HepG2 (cell line): ENCODE measurements around the gene VENTX. TPM values are rescaled to one million over a fixed set of nuclear protein-coding genes. Genes with fewer than 3 reads are reported as not detected.

Source experiments
- ASH2L ChIP-seq: fragments of 300-600, 200-600 bp; sonication (generic); IDR thresholded peaks from 2 replicates; pipeline ENCODE4 v1.7.0; 2017; ENCODE audit warnings: low read depth, mild to moderate bottlenecking, moderate library complexity, mixed read lengths, low read length; ENCODE audit not compliant: insufficient read length
- CEBPB ChIP-seq: IDR thresholded peaks from 2 replicates; pipeline ENCODE4 v1.6.1; 2011; ENCODE audit warnings: low read depth, low read length, improper control_type of control experiment, borderline replicate concordance
- HDAC1 ChIP-seq: sonication (generic); formaldehyde crosslinking; IDR thresholded peaks from 2 replicates; pipeline ENCODE4 v1.5.1; 2020; ENCODE audit warnings: mild to moderate bottlenecking, missing genetic modification reagents
- HOXD1 ChIP-seq: sonication (generic); formaldehyde crosslinking; IDR thresholded peaks from 2 replicates; pipeline ENCODE4 v1.5.0; 2020; ENCODE audit warnings: missing genetic modification reagents
- ISL2 ChIP-seq: sonication (generic); formaldehyde crosslinking; IDR thresholded peaks from 2 replicates; pipeline ENCODE4 v1.5.0; 2020; ENCODE audit warnings: missing genetic modification reagents
- NR0B2 ChIP-seq: sonication (generic); formaldehyde crosslinking; IDR thresholded peaks from 2 replicates; pipeline ENCODE4 v1.4.0; 2020; ENCODE audit warnings: mild to moderate bottlenecking, missing genetic modification reagents
- PHF8 ChIP-seq: sonication (generic); formaldehyde crosslinking; IDR thresholded peaks from 2 replicates; pipeline ENCODE4 v1.5.0; 2020; ENCODE audit warnings: missing genetic modification reagents
- PPARG ChIP-seq: conservative IDR thresholded peaks from 2 replicates; pipeline ENCODE4 v1.6.1; 2016; ENCODE audit warnings: missing biosample characterization, missing genetic modification reagents
- RAD51 ChIP-seq: fragments of 450-650 bp; IDR thresholded peaks from 2 replicates; pipeline ENCODE4 v1.6.1; 2016; ENCODE audit warnings: borderline replicate concordance
- TCF7L2 ChIP-seq: IDR thresholded peaks from 2 replicates; pipeline ENCODE4 v1.6.1; 2011; ENCODE audit warnings: mild to moderate bottlenecking, low read depth, low read length, moderate library complexity
- TRIM24 ChIP-seq: sonication (generic); formaldehyde crosslinking; IDR thresholded peaks from 2 replicates; pipeline ENCODE4 v1.8.0; 2022; ENCODE audit warnings: mild to moderate bottlenecking, missing genetic modification reagents
- ZC3H4 ChIP-seq: sonication (generic); formaldehyde crosslinking; IDR thresholded peaks from 2 replicates; pipeline ENCODE4 v1.4.0; 2020; ENCODE audit warnings: missing genetic modification reagents, borderline replicate concordance
- ZFP41 ChIP-seq: sonication (generic); formaldehyde crosslinking; IDR thresholded peaks from 2 replicates; pipeline ENCODE4 v1.4.0; 2020; ENCODE audit warnings: mild to moderate bottlenecking, missing genetic modification reagents, borderline replicate concordance
- ZKSCAN5 ChIP-seq: sonication (generic); formaldehyde crosslinking; IDR thresholded peaks from 2 replicates; pipeline ENCODE4 v1.5.1; 2020; ENCODE audit warnings: mild to moderate bottlenecking, missing genetic modification reagents
- ZNF10 ChIP-seq: sonication (generic); formaldehyde crosslinking; IDR thresholded peaks from 2 replicates; pipeline ENCODE4 v1.4.0; 2020; ENCODE audit warnings: mild to moderate bottlenecking, low read depth, missing genetic modification reagents, borderline replicate concordance
- ZNF251 ChIP-seq: sonication (generic); formaldehyde crosslinking; IDR thresholded peaks from 2 replicates; pipeline ENCODE4 v1.9.0; 2021; ENCODE audit warnings: mild to moderate bottlenecking, missing genetic modification reagents
- ZNF280D ChIP-seq: sonication (generic); formaldehyde crosslinking; IDR thresholded peaks from 2 replicates; pipeline ENCODE4 v1.5.1; 2020; ENCODE audit warnings: mild to moderate bottlenecking, missing genetic modification reagents
- ZNF451 ChIP-seq: sonication (generic); formaldehyde crosslinking; IDR thresholded peaks from 2 replicates; pipeline ENCODE4 v1.5.0; 2020; ENCODE audit warnings: mild to moderate bottlenecking, missing genetic modification reagents
- ZNF562 ChIP-seq: sonication (generic); formaldehyde crosslinking; IDR thresholded peaks from 2 replicates; pipeline ENCODE4 v1.8.0; 2022; ENCODE audit warnings: missing genetic modification reagents, borderline replicate concordance
- ZNF574 ChIP-seq: sonication (generic); formaldehyde crosslinking; IDR thresholded peaks from 2 replicates; pipeline ENCODE4 v1.4.0; 2020; ENCODE audit warnings: missing genetic modification reagents
- ZNF660 ChIP-seq: sonication (generic); formaldehyde crosslinking; IDR thresholded peaks from 2 replicates; pipeline ENCODE4 v1.5.1; 2020; ENCODE audit warnings: mild to moderate bottlenecking, low read depth, missing genetic modification reagents, borderline replicate concordance
- ZNF703 ChIP-seq: sonication (generic); formaldehyde crosslinking; IDR thresholded peaks from 2 replicates; pipeline ENCODE4 v1.5.1; 2020; ENCODE audit warnings: missing genetic modification reagents, mild to moderate bottlenecking, moderate library complexity, borderline replicate concordance
- ZSCAN20 ChIP-seq: sonication (generic); formaldehyde crosslinking; IDR thresholded peaks from 2 replicates; pipeline ENCODE4 v1.4.0; 2020; ENCODE audit warnings: missing genetic modification reagents, mild to moderate bottlenecking, borderline replicate concordance
- polyA plus RNA-seq, 8 experiments: library from polyadenylated mRNA; depleted of rRNA in 3 of 8; stranded (reverse) in 7 of 8; unstranded in 1 of 8; fragments of >200 nt; fragmentation: Illumina TruSeq in 4 of 8; extraction: Trizol in 4 of 8; gene quantifications; 2 replicates each; pipeline versions ENCODE4 v1.2.1 to v1.2.3, GENCODE V29; 2011 to 2016; ENCODE audit warnings: low read depth in 4 of 8, missing spikeins in 1 of 8, mixed read lengths in 1 of 8; ENCODE audit not compliant: insufficient read depth in 1 of 8
- total RNA-seq, 5 experiments: library from RNA; depleted of rRNA; stranded (reverse); fragments of >200 nt; fragmentation: Illumina TruSeq; extraction: Trizol; gene quantifications; 2 replicates each; pipeline ENCODE4 v1.2.3, GENCODE V29; 2016; ENCODE audit warnings: low read depth in 1 of 5

The VENTX gene
- total and polyA plus RNA-seq, 2 of the 13 experiments (the other 11 are each of a cell fraction or from before 2014, with no cell fraction given) = not detected

- peak; percentile 64; the same call in 1 of the 2 replicates for TF ChIP-seq CEBPB
- no peak for TF ChIP-seq ZNF703 (CRISPR knock-in tag)
- peak; percentile 45; the same call in 1 of the 2 replicates for TF ChIP-seq TCF7L2
- TF ChIP-seq ASH2L = no peak
- TF ChIP-seq ZFP41 = no peak
- TF ChIP-seq ZNF10 (CRISPR knock-in tag) = no peak
- no peak for TF ChIP-seq ZNF574 (CRISPR knock-in tag)
- no peak for TF ChIP-seq TRIM24 (CRISPR knock-in tag)
- no peak for TF ChIP-seq ZNF251 (CRISPR knock-in tag)
- no peak for TF ChIP-seq PHF8
- peak; percentile 12; the same call in 1 of the 2 replicates for TF ChIP-seq HDAC1
- no peak for TF ChIP-seq ISL2 (CRISPR knock-in tag)
- TF ChIP-seq ZNF451 (CRISPR knock-in tag) = no peak
- no peak for TF ChIP-seq HOXD1
- TF ChIP-seq PPARG = no peak
- no peak for TF ChIP-seq ZNF562
- no peak for TF ChIP-seq ZKSCAN5 (CRISPR knock-in tag)
- no peak for TF ChIP-seq RAD51
- TF ChIP-seq ZNF660 (CRISPR knock-in tag) = no peak
- TF ChIP-seq ZC3H4 (CRISPR knock-in tag) = no peak
- no peak for TF ChIP-seq NR0B2
- TF ChIP-seq ZNF280D (CRISPR knock-in tag) = no peak
- TF ChIP-seq ZSCAN20 (CRISPR knock-in tag) = no peak
Observed at GRCh38 chr10:133277993-133278576, 40.4 kb downstream of the VENTX start (continued).
